Osteoblast (primary cell): ENCODE results near the gene RAB11A. TPM values are rescaled to one million over a fixed set of nuclear protein-coding genes. Genes with fewer than 3 reads are reported as not detected.

Source experiments
- DNase-seq: peaks from one replicate; pipeline ENCODE4 v3.0.0; 2011; ENCODE audit warnings: low spot score, mixed read lengths; ENCODE audit not compliant: insufficient read length; ENCODE audit errors: missing footprints
- H2AFZ ChIP-seq: 2 replicates; pipeline ENCODE4 v1.6.0; 2011; ENCODE audit warnings: mild to moderate bottlenecking, low read length
- H3K27ac ChIP-seq: 2 replicates; pipeline ENCODE4 v1.5.1; 2011; ENCODE audit warnings: mild to moderate bottlenecking, low read depth, low read length, moderate library complexity
- H3K27me3 ChIP-seq: 2 replicates; pipeline ENCODE4 v1.6.0; 2012; ENCODE audit warnings: mild to moderate bottlenecking, control low read depth, inconsistent platforms, low read length, moderate library complexity; ENCODE audit not compliant: insufficient read depth
- H3K36me3 ChIP-seq: 2 replicates; pipeline ENCODE4 v1.5.1; 2011; ENCODE audit warnings: mild to moderate bottlenecking, low read length, control low read depth, moderate library complexity; ENCODE audit not compliant: insufficient read depth
- H3K4me1 ChIP-seq: 2 replicates; pipeline ENCODE4 v1.5.1; 2011; ENCODE audit warnings: mild to moderate bottlenecking, low read length, control low read depth, moderate library complexity; ENCODE audit not compliant: insufficient read depth
- H3K4me2 ChIP-seq: 2 replicates; pipeline ENCODE4 v1.6.0; 2011; ENCODE audit warnings: mild to moderate bottlenecking, low read length; ENCODE audit not compliant: insufficient read depth
- H3K4me3 ChIP-seq: fragments of 200-600 bp; sonication (generic); 3 replicates; pipeline ENCODE4 v1.5.1; 2012; ENCODE audit warnings: mild to moderate bottlenecking, low read length, inconsistent platforms; ENCODE audit not compliant: insufficient read depth
- H3K79me2 ChIP-seq: 2 replicates; pipeline ENCODE4 v1.6.0; 2012; ENCODE audit warnings: mild to moderate bottlenecking, low read length, control low read depth, inconsistent platforms; ENCODE audit not compliant: insufficient read depth
- H3K9me3 ChIP-seq: 2 replicates; pipeline ENCODE4 v1.5.1; 2011; ENCODE audit warnings: low read depth, low read length, control low read depth
- H4K20me1 ChIP-seq: 2 replicates; pipeline ENCODE4 v1.6.0; 2012; ENCODE audit warnings: mild to moderate bottlenecking, low read length, control low read depth; ENCODE audit not compliant: insufficient read depth
- CTCF ChIP-seq: IDR thresholded peaks from 2 replicates; pipeline ENCODE4 v1.5.1; 2011; ENCODE audit warnings: mild to moderate bottlenecking, low read depth, low read length, moderate library complexity; ENCODE audit errors: extremely low read depth
- total RNA-seq: library from RNA; depleted of rRNA; stranded (reverse); fragments of >200 nt; gene quantifications from 2 replicates; pipeline ENCODE4 v1.2.3, GENCODE V29; 2012

The RAB11A gene
- total RNA-seq, 1 donor: 68.0 TPM

DNA sequence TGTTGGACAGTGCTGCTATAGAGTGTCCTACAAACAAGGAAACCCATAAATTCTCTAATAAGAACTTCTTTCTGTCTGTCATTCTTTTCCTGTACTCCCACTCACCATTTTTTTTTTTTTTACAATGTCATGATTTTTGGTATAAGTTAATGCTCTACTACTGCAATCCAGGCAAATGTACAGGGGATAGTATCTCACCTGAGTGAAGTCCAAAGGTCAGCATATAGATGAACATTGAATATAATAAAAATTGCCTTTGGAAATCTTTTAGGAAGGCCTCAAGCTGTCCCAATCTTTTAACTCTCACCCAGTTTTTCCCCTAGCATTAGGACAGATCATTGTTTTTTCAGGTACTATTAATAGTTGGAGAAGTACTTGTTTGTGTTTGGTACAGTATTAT lies 21.3 kb upstream of the RAB11A start:
- H3K4me1 ChIP-seq: no peaks in the 10 kb centered on the region
- H3K27ac ChIP-seq: no peak overlapping the region

DNA sequence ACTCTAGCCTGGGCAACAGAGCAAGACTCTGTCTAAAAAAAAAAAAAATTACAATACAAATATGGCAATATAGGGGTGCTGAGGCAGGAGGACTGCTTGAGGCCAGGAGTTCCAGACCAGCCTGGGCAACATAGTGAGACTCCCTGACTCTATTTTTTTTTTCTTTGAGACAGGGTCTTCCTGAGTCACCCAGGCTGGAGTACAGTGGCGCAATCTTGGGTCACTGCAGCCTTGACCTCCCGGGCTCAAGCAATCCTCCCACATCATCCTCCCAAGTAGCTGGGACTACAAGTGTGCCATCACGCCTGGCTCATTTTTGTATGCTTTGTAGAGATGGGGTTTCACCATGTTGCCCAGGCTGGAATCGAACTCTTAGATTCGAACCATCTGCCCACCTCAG lies 17.3 kb upstream of the RAB11A start:
- Histone ChIP-seq H3K79me2 (no peaks in the 10 kb centered on the region), H2AFZ (no peak overlapping the region), H3K4me3 (no peak overlapping the region), H4K20me1 (no peaks in the 10 kb centered on the region), H3K4me1 (no peaks in the 10 kb centered on the region), H3K36me3 (no peaks in the 10 kb centered on the region), H3K4me2 (no peak overlapping the region), H3K27me3 (no peaks in the 10 kb centered on the region), H3K27ac (no peak overlapping the region), H3K9me3 (no peaks in the 10 kb centered on the region)
- TF ChIP-seq CTCF: no peak
- no peak for DNase-seq

More for the DNA sequence above, 21.3 kb upstream of the RAB11A start:
- DNase-seq: no peak
- no peak overlapping the region for H2AFZ ChIP-seq
- H3K9me3 ChIP-seq: no peaks in the 10 kb centered on the region
- no peaks in the 10 kb centered on the region for H3K79me2 ChIP-seq
- H3K27me3 ChIP-seq: no peaks in the 10 kb centered on the region
- no peak for TF ChIP-seq CTCF
- H4K20me1 ChIP-seq: no peaks in the 10 kb centered on the region
- H3K4me3 ChIP-seq: no peak overlapping the region
- no peaks in the 10 kb centered on the region for H3K36me3 ChIP-seq
- H3K4me2 ChIP-seq: no peak overlapping the region

- Histone ChIP-seq H3K9me3 (no peaks in the 10 kb centered on the region), H4K20me1 (no peaks in the 10 kb centered on the region), H3K4me3 (no peak overlapping the region), H3K27me3 (no peaks in the 10 kb centered on the region), H3K4me1 (no peaks in the 10 kb centered on the region), H3K27ac (no peak overlapping the region), H3K79me2 (no peaks in the 10 kb centered on the region), H3K4me2 (no peak overlapping the region), H2AFZ (no peak overlapping the region), H3K36me3 (no peaks in the 10 kb centered on the region)
- TF ChIP-seq CTCF: peak; percentile 90
- DNase-seq: no peak
These were observed 12.4 kb upstream of the RAB11A start for GRCh38 chr15:65856821-65857455.

DNA sequence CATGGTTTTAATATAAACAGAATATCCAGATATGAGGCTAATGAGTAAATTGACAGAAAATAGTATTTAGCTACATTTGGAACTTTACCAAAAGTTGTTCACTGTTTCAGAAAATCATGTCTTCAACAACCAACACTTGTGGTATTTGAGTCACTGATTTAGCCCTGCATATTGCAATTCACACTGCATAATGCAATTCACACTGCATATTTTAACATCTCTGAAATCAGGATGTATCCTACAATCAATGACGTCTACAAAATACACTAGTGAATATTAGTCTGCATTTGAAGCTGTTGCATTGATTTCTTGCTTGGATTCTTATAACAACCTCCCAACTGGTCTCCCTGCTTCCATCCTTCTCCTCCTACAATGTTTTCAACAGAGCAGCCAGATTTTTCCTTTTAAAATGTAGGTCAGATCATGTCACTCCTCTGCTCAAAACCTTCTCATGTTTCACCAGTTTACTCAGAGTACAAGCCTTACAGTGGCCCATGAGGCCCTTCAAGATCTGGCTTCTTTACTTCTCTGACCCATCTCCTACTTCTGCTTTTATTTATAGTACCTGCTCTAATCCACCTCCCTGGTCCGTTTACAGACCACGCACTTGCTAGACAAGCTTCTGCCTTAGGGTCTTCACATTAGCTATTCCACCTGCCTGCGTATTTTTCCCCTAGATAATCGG lies 11.4 kb upstream of the RAB11A start:
- DNase-seq: no peak
- no peaks in the 10 kb centered on the region for H3K4me1 ChIP-seq
- no peak overlapping the region for H3K4me3 ChIP-seq
- no peak for TF ChIP-seq CTCF
- no peaks in the 10 kb centered on the region for H3K79me2 ChIP-seq
- H3K27ac ChIP-seq: no peak overlapping the region
- H2AFZ ChIP-seq: no peak overlapping the region
- H3K36me3 ChIP-seq: no peaks in the 10 kb centered on the region
- H3K9me3 ChIP-seq: no peaks in the 10 kb centered on the region
- no peaks in the 10 kb centered on the region for H3K27me3 ChIP-seq
- H4K20me1 ChIP-seq: no peaks in the 10 kb centered on the region
- no peak overlapping the region for H3K4me2 ChIP-seq
